ENCODE measurements around the gene LGR4.
A peak's percentile ranks its signal among the peaks of the same experiment; 100 is the strongest.

Gene LGR4

DNA sequence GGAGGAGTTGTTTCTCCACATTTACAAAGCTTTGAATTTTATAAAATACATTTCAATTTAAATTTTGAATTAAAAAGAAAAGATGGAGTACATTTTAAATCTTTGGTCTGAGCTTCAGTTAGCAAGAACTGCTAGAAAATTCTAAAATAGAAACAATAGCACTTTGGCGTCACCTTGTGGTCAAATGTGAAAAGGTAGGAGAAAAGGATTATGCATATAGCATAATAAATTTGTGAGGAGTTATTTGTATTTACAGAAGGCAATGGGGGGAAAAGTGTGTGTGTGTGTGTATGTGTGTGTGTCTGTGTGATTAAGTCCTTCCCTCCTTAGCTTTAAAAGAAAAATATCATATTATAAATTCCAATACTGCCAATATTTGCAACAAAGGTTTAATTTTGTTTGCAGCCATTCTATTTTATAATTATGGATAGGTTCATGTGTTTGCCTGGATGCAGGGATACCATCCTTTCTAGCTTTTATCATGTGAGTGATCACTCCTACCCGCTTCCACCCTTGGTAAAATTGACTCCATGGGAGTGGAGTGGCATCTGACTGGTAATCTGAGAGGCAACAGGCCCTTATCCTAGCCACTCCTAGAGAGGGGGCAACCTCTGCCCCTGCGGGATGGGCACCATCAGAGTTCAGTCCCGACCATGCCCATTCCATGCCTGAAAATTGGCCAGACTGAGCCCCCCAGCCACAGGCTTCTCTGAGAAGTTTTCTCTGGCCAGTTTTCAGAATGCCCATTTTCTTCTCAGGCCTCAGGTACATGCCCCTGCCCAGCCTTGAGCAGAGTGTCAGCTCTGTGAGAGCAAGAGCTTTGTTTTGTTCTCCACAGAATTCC, 13.6 kb upstream of the LGR4 start:
- DNase-seq: peak; percentile 33

DNA sequence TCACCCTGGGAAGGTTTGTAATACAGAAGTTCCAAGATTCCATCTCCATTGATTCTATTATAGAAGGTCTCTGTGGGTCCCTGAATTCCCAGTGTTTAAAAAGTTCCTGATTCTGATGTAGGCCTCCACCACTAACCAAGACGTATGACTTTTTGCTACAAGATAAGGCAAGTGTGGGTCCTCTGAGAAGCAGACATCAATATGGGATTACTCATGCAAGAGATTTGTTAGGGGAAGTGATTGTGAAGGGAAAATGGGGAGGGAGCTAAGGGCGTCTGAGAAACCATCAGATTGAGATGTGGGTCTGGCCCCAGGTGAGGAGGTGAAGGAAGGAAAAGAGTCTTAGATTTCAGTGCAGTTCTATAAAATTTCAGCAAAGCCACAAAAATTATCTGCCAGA, 10.2 kb upstream of the LGR4 start:
- DNase-seq: no peak

- DNase-seq: no peak
Measured at GRCh38 chr11:27481992-27482391, 9.4 kb upstream of the LGR4 start.

- no peak for DNase-seq
Measured at GRCh38 chr11:27477831-27478230, 5.2 kb upstream of the LGR4 start.

DNA sequence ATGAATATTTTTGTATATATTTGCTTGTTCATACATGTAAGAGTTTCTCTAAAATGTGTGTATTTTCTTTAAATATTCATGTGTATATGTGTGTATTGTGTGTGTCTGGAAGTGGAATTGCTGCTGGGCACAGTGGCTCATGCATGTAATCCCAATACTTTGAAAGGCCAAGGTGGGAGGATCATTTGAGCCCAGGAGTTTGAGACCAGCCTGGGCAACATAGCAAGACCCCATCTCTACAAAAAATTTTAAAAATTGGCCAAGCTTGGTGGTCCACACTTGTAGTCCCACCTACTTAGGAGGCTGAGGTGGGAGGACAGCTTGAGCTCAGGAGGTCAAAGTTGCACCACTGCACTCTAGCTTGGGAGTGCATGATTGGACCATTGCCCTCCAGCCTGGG, 4.7 kb upstream of the LGR4 start:
- no peak for DNase-seq

DNA sequence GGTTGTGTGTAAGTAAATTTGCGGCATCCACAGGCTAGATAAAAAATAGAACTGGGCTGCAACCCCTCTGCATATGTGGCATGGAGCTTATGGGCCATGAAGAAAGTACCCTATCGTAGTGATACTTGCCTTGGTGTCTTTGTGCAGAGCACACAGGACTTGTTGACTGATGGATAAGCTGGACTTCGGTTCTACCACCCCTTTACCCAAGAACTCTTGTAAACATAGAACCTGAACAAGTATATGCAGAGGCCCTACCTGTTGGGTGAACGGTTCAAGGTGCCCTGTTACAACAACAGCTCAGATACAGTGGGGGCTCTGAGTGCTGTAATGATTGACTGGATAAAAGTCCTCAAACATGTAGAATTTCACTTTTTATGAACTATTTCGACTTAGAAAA, 3.0 kb upstream of the LGR4 start:
- no peak for DNase-seq

GRCh38 chr11:27473017-27473406, 422 bp upstream of the LGR4 start:
- DNase-seq: no peak

- DNase-seq: peak; percentile 81
Measured at GRCh38 chr11:27471589-27472397, 797 bp downstream of the LGR4 start.

DNA sequence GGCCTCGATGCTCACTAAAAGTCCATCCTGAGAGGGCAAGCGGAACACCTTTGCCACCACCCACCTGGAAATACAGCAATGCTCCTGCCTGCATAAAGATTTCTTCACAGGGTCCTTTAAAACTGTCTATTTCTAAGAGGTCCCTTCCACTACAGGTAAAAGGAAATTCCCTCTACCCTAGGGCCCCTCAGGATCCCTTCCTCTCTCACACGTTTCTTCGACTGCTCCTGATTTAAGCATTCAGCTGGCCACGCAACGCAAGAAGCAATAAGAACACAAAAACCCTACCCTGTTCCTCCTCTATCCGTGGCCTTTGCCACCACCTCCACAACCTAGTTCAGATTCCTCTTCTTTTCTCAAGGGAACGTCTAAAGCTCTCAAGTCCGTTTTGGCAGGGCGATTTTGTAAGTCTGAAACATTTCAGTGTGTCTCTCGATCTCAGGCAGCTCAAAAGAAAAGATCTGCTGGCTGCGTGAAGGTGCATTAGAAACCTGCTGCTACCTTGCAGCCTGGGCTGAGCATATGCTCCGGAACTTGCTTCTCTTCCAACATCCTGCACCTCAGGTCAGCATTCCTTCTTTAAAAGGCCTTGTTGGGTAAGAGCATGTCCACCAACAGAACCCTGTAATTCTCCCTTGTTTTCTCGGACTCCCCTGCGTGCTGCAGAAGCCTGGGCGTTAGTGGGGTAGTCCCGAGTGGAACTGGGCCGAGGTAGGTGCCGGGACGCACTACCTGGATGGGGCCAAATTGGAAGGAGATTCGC, 1.6 kb downstream of the LGR4 start:
- DNase-seq: peak; percentile 44

DNA sequence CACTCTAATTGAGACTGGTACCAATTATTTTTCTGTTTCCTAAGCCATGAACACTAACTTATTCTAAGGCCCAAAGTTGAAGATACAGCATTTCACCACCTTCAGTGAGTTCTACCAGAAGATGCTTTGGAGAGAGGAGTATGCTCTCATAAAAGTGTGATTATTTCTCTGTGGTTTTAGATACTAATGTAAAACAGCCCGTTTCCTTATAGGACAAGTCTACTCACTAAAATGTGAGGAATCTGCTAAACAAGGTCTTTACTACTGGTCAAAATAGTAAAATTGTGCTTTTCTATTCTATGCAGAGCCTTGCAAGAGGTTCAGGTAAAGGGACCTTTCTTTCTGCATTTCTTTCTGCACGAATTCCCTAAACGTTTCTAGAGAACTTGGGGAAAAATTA, 2.4 kb downstream of the LGR4 start:
- no peak for DNase-seq

DNA sequence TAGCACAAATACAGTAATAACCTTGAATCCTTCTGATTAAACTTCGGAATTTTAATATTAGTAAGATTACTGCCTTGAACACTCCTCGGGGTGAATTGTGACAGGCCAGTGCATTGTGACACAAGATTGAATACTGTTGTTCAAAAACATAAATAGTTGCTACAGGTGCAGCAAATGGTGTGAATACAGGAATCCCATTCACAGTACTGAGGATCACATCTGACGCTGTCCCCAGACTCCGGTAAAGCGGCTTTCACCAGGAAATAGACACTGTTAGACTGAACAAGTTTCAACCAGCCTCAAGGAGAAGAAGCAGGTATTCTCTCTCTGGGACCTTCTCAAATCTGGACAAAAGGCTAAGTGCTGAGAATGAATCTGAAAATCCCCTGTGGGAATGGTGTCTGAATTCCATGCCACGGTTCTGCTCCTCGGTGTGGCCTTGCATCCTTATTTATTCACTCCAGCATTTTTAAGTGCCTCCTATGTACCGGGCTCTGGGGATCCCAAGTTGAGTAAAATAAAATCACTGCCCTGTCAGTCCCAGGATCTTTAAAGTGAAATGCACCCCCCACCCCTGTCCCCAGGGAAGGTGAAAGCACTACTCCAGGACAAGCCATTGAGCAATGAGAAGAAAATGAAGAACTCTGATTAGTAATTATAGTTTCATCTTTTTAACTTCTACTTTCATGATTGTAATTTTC, 3.4 kb downstream of the LGR4 start:
- no peak for DNase-seq

DNA sequence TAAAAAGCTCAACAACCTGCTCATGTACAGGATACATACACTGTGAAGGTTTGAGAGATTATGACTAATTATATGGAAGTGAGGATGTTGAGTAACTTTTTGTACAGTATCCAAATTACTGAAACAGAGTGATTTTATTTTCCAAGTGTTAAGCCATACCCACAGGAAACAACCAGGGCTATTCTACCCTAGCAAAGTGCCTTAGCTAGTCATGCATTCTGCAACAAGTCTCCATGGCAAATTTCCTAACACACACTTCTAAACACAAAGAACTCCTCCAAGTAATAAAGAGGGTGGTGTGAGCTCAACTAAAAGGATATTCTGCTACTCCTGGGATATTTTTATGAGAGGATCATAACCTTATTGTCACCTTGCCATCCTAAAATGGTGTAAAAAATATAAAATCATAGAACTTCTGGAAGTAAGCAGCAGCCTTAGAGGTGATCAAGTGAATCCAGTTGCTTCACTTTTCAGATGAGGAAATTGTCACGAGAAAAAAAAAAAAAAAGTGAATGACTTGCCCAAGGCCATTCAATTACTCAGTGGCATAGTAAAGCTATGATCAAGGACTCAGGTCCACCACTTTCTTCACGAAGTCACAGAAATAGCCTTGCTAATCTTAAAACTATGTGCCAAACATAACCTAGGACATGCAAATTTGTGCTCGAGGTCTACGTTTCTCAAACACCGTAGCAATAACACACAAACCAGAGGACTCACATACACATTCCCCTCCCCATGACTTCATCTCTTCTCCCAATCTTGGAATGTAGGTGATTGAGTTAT, 4.2 kb downstream of the LGR4 start:
- no peak for DNase-seq

DNA sequence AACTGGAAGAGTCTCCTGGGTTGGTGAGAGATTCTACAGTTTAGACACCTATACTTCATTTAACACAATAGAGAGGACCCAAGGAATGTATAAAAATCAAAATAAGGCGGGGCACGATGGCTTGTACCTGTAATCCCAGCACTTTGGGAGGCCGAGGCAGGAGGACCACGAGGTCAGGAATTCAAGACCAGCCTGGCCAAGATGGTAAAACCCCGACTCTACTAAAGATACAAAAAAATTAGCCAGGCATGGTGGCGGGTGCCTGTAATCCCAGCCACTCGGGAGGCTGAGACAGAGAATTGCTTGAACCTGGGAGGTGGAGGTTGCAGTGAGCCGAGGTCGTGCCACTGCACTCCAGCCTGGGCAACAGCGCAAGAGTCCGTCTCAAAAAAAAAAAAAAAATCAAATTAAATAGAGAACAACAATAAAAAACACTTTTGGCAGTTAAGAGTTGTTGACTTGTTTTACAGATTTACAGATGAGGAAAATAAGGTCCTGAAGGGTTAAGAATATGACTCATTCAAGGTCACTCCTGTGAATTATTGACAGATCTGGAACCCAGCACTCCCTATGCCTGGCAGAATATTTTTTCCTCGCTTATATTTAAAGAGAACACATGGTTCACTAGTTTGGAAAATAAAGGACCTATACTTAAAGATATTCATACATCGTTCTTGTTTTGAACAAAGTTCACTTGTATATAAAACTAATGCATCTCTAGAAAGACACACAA, 5.2 kb downstream of the LGR4 start:
- DNase-seq: no peak

DNA sequence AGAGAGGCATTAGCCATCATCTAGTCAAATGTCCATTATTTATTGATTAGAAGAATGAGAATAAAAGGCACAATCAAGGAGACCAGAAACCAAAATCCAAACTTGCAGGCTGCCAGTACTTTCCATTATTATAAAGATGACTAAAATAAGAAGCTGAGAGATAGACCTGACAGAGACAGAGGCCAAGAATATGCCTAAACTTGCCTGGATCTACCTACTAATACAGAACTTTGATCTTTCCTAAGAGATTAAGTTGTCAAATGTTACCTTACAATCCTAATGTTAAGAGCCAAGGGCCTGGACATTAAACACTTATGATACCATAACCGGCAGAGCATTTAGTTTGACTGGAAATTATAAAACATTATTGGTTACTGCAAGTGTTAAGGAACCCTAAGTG, 6.2 kb downstream of the LGR4 start:
- no peak for DNase-seq

DNA sequence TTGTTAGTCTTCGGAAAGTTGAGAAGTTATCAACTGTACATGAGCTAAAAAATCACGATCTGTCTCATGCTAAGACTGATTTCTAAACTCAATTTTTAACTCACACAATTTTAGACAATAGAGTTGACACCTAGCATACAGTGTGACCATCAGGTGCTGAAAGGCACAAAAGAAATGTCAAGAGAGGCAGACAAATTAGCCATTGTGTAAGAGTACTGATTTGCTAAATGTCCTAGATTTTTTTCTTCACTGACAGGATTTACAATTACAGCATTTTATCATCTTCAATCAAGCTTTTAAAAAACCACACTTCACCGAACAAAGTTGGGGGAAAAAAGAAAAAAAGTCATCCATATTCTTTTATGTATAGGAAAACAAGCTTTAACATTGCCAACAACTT, 7.0 kb downstream of the LGR4 start:
- DNase-seq: peak; percentile 39

GRCh38 chr11:27464909-27465308, 7.7 kb downstream of the LGR4 start:
- no peak for DNase-seq

DNA sequence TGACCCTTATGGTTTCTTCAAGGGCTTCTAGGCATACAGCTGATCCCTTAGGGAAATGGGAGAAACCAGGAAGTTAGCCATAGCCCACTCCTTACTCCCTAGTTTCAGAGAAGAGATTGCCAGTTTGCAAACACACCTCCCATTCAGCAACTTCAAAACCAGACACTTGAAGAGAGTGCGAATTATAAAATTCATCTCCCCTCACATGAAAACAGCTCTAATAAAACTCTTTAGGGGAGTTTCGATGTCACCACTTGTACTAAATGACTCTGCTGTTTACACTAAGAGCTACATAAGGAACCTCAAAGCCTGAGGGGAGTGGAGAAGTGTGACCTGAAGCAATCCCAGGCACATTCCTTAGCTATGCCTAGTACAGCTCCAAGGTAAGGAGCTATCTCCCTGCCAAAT, 8.3 kb downstream of the LGR4 start:
- DNase-seq: no peak

GRCh38 chr11:27462543-27462942, 10.0 kb downstream of the LGR4 start:
- DNase-seq: no peak

- DNase-seq: peak; percentile 72
Measured at GRCh38 chr11:27460158-27460978, 12.2 kb downstream of the LGR4 start.

DNA sequence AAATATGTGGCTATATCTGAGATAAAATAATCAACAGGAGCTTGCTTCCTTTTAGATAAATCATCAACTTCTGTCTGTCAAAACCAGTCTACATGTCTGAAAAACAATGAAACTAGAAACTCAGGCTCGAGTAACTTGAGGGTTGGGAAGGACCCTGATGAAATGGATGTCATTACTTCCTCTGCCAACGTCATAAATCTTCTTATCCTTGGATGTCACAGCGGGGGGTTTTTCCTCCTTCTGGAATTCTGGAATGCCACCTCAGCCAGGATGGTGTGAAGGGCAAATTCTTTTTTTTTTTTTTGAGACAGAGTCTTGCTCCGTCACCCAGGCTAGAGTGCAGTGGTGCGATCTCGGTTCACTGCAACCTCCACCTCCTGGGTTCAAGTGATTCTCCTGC, 13.4 kb downstream of the LGR4 start:
- DNase-seq: no peak
